Activated gamma-delta T cell (primary cell): ENCODE data around the gene UBE2H.
"Not testable (repeated sequence)": the region's sequence is repeated elsewhere in the genome, so short reads cannot be mapped to it uniquely, and the experiment has no call there.

Experiments
- DNase-seq: peaks from one replicate; lab custom pipeline; 2025; lab: John Stamatoyannopoulos, UW

UBE2H gene

GRCh38 chr7:129843978-129844840 is 108.6 kb downstream of the UBE2H start:
- DNase-seq, result no peak

- no peak for DNase-seq
Observed at GRCh38 chr7:129843365-129843898, 109.3 kb downstream of the UBE2H start.

DNA sequence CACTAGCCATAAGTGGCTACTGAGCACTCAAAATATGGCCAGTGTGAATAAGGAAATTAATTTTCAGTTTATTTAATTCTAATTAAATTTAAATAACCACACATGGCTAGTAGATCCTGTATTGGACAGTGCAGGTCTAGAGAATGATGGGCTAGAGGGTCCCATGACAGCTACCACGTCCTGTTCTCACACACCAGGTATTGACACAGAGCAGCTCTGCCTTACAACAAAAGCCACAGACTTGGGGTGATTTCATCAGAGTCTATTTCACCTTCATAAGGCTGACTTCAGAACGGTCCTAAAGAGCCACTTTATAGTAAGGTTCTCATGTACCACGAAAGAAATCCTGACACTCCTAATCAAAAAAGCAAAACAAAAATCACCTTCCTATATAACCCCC is 111.3 kb downstream of the UBE2H start:
- no peak for DNase-seq

DNA sequence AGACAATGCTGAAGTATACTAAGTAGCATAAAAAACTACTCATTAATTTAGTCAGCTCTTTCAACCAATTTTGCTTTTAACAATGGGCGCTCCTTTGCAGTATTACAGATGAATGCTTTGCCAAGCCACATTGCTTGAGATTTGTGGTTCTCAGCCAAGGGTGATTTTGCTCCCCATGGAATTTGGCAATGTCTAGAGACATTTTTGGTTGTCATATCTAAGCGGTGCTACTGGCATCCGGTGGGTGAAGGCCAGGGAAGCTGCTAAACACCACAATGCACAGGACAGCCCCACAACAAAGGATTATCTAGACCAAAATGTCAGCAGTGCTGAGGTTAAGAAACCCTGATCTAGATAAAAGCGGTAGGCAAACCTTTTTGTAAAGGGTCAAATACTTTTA is 112.0 kb downstream of the UBE2H start:
- DNase-seq, result no peak

- DNase-seq, result no peak
Observed at GRCh38 chr7:129836983-129837382, 115.8 kb downstream of the UBE2H start.

- no peak for DNase-seq
Observed at GRCh38 chr7:129835569-129835968, 117.2 kb downstream of the UBE2H start.

GRCh38 chr7:129833353-129833752 is 119.4 kb downstream of the UBE2H start:
- not testable (repeated sequence) for DNase-seq

GRCh38 chr7:129832701-129833227 is 120.0 kb downstream of the UBE2H start:
- no peak for DNase-seq

DNA sequence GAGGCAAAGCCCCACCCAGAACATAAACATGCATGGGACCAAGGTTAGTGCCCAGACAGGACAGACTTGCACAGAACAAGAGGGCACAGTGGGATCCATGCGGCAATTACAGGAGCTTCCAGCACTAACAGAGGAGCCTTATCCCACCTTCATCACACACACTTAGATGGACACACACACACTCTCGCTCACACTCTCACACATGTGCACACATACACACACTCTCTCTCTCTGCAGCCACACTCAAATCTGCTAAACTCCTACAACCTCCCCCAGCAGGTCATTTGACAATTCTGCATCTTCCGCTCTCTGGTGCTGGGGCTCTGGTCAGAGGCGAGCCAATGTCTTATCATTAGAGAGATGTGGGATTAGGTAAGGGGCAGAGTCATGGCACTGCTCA is 120.5 kb downstream of the UBE2H start:
- no peak for DNase-seq

DNA sequence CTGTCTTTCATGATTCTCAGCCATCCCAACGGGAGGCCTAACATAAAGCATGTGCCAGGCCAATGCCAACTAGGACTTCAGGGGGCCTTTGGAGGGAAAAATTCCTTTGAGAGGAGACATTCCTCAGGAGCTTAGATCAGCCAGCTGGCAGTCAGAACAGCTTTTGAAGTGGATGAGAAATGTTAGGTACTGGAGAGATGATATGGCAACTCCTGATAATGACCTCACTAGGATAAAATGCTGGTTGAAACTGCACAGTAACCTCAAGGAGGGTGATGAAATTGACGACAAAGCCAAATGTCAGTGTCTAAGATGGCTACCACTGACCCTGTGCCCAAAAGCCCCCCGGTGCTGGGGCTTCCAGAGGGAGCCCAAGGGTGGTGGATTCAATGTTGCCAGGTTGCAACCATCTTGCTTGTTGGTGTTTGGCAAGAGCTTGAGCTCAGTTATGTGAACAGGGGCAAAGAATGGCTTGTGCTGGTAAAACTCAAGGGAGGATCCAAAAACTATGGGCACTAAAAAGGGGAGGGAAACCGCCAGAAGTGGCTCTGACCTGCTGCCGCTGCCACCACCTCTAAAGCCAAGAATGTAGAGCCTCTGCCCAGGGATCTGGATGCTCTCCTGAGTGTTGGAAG is 121.2 kb downstream of the UBE2H start:
- no peak for DNase-seq

GRCh38 chr7:129830949-129831348 is 121.8 kb downstream of the UBE2H start:
- DNase-seq, result no peak

- DNase-seq, result no peak
Observed at GRCh38 chr7:129829737-129830631, 122.8 kb downstream of the UBE2H start.

GRCh38 chr7:129828989-129829736 is 123.6 kb downstream of the UBE2H start:
- no peak for DNase-seq

- no peak for DNase-seq
Observed at GRCh38 chr7:129828078-129828762, 124.5 kb downstream of the UBE2H start.

DNA sequence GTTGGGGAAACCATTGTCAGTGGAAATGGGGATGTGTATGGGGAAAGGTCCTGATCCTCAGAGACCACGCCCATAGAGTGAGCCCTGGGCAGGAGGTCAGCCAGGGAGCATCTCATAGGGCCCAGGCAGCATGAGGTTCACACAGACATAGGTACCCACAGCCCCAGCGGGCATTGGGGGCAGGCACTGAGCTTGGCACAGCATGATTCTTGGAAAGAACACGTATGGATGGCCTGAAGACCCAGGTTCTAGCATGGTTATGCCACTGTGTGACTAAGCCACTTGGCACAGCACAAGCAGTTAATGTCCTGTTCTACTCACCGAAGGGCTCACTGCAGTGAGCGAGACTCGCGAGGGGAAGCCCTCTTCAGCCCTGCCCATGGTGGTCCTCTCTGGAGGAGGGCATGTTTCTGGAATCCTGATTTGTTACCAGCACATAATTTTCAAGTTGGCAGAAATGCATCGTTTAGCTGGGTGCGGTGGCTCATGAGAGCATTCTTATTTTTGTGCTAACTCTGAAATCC is 125.2 kb downstream of the UBE2H start:
- DNase-seq, result no peak

- DNase-seq, result not testable (repeated sequence)
Observed at GRCh38 chr7:129826895-129827294, 125.9 kb downstream of the UBE2H start.

DNA sequence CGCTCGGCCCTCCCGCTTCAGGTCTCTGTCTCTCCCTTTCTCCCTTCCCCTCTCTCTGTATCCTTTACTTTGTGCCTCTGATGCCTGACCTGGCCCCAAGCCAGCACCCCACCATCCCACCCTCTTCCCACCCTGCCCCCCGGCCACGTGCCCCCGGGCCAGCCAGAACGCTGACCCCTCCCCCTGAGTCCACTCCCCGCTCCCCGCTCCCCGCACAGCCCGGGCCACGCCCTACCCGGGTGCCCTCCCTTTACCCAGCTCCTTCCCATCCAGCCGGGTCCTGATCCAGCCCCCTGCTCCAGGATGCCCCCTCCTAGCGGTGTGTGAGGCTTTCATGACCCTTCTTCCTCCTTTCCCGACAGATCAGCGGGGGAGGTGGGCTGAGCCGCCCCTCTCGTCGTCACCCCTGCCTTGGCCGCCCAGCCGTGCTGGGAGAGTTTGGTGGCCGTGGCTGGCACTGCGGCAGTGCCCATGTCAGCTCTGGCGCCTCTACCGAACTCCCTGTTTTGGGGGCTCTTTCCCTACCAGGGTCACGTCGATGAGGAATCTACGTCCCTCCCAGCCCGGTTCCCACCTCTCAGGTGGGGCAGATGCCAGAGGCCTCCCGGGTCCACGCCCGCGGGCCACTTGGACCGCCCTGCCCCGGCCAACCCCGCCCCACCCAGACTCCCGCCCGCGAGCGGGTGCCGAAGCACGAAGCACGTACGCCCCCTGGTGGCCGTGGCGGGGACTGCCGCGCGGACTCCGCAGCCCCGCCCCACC is 127.4 kb downstream of the UBE2H start:
- DNase-seq, result peak; percentile 76

DNA sequence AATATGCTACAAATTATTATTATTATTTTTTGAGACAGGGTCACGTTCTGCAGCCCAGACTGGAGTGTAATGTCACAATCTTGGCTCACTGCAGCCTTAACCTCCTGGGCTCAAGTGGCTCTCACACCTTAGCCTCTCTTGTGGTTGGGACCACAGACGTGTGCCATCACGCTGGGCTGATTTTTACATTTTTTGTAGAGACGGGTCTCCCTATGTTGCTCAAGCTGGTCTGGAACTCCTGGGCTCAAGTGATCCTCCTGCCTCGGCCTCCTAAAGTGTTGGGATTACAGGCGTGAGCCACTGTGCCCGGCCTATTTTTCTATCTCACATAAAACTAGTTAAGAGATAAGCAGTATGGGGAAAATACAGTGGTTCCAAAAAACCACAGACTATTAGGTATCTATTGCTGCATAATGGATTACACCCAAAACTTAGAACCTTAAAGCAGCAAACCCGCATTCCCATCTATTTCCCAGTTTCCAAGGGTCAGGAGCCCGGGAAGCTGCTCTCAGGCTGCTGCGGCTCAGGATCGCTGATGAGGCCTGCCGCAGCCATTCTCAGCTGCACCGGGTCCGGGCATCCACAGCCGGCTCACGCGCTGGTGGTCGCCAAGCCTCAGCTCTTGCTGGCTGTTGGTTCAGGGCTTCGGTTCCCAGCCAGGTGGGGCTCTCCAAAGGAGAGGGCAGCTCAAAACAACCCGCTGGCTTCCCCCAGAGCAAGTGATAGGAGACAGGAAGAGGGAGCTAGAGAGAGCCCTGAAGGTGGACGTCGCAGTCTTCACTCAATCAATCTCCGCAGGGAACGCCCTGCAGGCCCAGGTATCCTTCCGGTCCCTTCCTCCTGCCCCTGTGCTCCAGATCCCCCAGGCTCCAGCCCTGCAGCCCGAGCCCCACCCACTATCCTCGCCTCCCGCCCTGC is 128.2 kb downstream of the UBE2H start:
- no peak for DNase-seq
